ENCODE measurements around the gene AIG1.
"Not testable (repeated sequence)": the region's sequence is repeated elsewhere in the genome, so short reads cannot be mapped to it uniquely, and the experiment has no call there.

The AIG1 gene

DNA sequence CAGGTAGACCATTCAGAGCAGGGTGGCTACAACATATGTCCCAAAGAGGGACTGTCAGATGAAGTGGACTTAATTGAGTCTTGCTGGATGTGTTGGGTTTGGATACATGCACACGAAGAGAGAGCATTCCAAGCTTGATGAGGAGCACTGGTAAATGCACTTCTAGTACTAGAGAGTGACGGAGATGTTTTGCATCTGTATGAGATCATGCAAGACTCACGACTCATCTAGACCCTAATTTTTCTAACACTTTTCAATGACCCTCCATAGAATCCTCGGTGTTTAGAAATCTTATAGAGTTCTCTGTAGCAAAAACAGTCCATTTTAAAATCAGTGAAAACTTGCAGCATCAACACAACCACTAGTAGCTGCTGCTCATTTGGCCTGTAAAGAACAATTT lies 4.8 kb upstream of the AIG1 start:
- in situ Hi-C loops (cut with HindIII; ENCODE audit: low sequenced_read_pairs), result no loop called here

DNA sequence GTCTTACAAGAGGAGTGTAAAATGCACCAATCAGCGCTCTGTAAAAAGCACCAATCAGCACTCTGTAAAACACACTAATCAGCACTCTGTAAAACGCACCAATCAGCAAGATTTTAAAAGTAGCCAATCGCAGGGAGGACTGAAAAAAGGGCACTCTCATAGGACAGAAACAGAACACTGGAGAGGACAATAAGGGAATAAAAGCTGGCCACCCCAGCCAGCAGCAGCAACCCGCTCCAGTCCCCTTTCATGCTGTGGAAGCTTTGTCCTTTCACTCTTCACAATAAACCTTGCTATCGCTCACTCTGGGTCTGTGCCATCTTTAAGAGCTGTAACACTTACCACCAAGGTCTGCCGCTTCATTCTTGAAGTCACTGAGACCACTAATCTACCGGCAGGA lies 1.7 kb upstream of the AIG1 start:
- in situ Hi-C loops (cut with HindIII; ENCODE audit: low sequenced_read_pairs), result no loop called here

DNA sequence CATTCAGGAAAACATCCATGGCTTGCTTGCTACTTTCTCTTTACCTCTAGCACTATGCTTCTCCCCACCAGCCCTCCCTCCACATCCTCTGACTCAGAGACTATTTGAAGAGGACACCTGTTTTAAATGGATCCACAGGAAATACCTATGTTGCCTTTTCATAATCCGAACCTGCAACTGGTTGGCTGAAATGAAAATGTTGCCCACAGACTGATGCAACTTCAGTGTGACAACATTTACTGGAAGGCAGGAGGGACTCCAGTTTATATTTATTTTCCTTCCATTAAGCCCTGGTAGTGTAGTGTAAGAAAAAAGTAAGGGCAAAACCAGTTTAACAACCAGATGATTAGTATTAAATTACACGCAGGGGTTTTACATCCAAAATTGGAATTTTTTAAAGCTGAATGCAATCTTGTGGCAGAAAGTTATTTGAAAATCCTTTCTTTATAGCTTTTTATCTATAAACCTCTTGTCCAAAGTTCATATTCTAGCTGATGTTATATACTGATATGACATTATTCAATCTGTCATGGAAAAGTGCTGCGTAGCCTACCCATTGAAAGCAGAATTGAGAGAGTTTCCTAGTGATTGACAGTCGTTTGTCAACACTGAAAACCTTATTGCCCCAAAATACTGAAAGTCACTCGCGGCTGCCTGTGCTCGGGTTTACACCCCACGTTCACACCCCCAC lies 881 bp upstream of the AIG1 start:
- in situ Hi-C loops (cut with HindIII; ENCODE audit: low sequenced_read_pairs), result no loop called here

DNA sequence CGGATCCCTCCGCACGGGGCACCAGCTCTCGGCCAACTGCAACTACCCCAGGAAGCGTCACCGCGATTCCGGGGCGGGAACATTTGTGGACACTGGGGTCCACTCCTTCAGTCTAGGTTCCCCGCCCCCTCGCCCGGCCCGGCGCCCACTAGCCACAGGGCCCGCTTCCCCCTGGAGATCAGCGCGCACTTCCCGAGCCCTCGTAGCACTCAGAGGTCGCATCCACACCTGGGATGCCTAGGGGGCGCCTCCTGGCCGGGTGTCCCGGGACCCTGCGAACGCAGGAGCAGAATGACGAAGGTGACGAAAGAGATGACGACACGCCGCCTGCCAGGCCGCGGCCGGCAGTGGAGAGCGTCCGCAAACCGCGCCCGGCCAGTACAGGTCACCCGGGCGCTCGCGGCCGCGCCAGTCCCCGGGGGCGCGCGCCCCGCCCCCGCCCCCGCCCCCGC lies 309 bp upstream of the AIG1 start:
- in situ Hi-C loops (cut with HindIII; ENCODE audit: low sequenced_read_pairs), result no loop called here

DNA sequence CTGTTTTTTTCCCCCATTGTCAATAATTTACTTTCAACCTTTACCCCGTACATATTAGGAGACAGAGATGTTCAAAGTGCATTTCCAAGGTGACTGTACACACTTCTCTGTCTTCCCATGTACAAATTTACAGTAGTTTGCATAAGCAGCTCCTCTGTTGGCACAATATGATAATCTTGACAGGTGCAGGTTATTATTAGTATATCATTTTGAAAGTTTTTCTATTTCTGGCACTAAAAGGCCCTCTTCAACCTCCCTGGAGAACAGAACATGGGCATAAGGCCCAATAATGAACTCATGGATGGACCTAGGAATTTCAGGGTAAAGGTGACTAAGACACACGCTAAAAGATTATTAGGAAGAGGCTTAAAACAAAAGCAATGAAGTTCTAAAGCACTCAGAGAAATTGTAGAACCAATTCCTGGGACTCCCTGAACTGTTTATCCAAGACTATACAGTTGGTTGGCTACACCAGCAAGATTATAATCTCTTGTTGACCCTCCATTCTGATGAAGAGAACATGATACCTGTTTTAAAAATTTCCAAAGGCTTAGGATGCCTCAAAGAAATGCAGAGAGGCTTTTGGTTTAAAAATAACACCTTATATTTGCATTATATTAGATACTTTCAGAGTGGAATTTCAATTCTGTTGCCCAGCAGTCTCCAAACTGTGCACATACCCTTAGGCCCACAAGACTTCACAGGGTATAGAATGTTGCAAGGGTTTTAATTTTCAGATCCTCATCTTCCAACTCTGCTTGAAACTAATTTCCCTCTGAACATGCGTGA lies 1.1 kb downstream of the AIG1 start:
- in situ Hi-C loops (cut with HindIII; ENCODE audit: low sequenced_read_pairs), result no loop called here

DNA sequence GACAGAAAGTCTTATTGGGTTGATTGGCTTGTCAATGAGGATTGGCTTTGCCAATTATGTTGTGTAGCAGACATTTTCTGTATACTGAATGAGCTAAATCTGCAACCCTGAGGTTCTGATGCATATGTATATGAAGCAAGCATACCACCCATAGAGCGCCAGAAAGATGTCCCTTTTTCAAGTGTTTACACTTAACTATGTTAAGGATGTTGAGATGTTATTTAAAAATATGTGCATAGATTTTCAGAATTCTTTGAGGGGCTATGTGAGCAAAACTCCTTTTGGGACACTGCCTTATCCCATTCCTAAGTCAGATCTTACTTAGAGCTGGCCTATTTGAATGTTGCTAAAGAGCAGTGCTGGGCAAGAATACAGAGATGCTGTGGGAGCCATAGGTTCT lies 1.9 kb downstream of the AIG1 start:
- in situ Hi-C loops (cut with HindIII; ENCODE audit: low sequenced_read_pairs), result no loop called here

DNA sequence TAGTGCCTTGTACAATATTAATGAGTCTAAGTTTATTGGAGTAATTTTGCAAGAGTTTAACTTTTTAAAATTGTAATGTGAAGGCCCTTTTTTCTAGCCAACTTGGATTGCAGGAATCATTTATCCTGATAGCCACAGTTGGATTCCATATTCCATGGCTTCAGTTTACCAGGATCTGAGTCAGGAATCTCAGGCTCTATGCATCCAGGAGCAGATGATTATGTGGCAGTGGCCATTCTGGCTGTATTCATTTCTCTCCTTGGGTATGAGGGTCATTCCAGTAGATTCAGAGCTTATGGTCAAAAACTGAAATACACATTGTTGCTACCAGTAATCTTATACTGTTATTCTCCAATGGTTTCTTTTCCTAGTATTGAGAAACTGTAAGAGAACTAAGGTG lies 2.9 kb downstream of the AIG1 start:
- in situ Hi-C loops (cut with HindIII; ENCODE audit: low sequenced_read_pairs), result no loop called here

DNA sequence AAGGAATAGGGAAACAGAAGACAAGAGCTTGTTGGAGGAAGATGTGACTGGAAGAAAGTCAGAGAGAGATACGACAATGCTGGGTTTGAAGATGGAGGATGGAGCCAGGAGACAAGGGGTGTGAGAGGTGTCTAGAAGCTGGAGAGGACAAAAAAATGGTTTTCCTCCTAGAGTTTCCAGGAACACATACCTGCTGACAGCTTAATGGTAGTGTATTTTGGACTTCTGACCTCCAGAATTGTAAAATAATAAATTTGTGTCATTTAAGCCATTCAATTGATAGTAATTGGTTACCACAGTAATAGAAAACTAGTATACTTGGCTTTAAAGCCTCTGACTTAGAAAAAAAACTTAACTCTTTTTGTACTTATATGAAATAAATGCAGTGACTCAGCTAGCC lies 3.6 kb downstream of the AIG1 start:
- in situ Hi-C loops (cut with HindIII; ENCODE audit: low sequenced_read_pairs), result no loop called here

DNA sequence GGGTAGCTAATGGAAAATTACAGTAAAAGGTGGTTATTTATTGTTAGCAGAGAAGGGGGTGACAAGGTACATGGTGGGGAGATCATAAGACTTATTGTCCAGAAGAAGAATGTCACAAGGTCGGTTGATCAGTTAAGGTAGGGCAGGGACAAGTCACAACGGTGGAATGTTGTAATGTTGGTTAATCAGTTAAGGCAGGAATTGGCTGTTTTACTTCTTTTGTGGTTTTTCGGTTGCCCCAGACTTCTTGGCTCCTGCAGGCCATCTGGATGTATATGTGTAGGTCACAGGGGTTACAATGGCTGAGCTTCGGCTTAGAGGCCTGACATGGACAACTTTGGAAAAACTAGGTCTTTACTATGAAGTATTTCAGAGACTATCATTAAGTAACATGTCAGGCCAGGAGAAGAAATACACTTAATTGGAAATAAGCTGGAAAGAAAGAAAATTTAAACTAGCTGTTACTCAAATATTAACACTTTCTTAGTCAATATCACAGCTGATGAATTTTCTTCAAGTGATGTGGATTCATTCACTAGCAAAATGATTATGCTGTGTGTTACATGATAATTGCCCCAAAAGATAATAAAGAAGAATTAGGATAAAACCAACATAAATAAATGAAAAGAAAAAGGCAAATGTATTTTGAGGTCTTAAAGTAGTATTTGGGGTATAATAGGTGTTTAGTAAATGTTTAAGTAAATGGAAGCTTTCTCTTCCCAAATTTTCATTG lies 4.4 kb downstream of the AIG1 start:
- in situ Hi-C loops (cut with HindIII; ENCODE audit: low sequenced_read_pairs), result no loop called here

DNA sequence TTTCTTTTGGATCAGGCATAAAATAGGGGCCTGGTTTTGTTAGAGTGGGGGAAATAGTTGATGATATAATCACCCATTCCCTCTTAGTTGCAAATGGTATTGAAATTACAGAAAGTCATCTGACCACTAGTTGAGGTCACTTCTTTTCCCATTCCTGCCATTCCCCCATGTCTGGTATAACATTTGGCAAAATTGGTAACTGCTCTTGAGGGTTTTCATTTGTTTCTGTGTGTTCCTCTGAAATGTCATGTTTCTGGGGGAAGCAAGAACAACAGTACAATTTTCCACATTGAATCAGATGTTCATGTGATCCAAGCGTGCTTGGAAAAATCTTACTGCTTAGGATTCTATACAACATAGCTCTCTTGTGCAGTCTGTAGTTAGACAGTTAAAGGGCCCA lies 7.3 kb downstream of the AIG1 start:
- in situ Hi-C loops (cut with HindIII; ENCODE audit: low sequenced_read_pairs), result no loop called here

DNA sequence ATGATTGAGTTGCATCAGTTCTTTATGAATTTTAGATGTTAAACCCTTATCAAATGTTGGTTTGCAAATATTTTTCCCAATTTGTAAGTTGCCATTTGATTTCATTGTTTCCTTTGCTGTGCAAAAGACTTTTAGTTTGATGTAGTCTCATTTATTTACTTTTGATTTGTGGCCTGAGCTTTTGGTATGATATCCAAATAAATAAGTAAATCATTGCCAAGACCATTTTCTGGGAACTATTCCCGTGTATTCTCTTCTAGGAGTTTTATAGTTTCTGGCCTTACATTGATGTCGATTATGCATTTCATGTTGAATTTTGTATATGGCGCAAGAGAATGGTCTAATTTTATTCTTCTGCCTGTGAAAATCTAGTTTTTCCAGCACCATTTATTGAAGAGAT lies 13.4 kb downstream of the AIG1 start:
- in situ Hi-C loops (cut with HindIII; ENCODE audit: low sequenced_read_pairs), result no loop called here

DNA sequence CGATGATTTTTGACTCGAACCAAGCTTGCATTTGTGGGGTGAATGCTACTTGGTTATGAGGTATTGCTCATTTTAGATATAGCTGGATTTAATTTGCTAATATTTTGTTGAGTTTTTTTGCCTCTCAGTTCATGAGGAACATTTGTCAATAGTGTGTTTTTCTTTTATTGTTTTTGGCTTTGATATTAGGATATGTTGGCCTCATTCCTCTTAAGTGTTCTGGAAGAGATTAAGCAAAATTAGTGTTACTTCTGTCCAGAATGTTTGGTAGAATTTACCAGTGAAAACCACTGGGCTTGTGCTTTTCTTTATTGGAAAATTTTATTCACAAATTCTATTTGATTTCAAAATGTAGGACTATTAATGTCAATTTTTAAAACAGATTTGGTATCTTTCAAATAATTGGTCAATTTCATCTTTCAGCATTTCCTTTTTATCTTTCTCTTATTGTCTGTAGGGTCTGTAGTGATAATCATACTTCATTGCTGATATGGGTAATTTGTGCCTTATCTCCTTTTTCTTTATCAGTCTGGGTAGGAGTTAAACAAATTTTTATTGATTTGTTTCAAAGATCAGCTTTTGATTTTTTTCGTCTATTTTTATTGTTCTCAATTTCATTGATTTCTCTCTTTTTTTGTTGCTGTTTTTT lies 14.1 kb downstream of the AIG1 start:
- in situ Hi-C loops (cut with HindIII; ENCODE audit: low sequenced_read_pairs), result no loop called here

DNA sequence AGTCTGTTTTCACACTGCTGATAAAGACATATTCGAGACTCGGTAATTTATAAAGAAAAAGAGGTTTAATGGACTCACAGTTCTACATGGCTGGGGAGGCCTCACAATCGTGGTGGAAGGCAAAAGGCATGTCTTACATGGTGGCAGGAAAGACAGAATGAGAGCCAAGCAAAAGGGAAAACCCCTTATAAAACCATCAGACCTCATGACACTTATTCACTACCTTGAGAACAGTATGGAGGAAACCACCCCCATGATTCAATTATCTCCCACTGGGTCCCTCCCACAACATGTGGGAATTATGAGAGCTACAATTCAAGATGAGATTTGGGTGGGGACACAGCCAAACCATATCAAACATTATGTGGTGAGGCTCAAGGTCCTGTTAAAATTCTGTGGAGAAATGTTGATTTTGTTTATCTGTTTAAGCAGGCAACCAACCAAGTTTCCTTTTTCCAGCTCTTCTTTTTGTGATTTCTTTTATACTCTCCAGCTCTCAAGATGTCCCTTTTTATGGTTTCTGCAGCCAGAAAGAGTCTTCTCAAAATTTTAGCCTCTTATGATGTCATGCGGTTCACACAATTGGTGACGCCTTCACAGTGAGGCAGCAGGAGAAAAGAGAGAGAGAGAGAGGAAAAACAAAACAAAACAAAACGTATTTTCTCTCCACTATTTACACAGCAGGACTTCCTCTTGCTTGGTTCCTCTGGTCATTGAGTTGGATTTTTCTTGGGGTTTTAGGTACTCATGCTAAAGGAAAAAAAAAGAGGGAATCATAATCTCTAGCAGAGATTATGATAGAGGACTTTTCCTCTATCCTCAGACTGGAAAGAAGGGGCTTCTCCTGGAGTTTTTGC lies 18.0 kb downstream of the AIG1 start:
- in situ Hi-C loops (cut with HindIII; ENCODE audit: low sequenced_read_pairs), result no loop called here

DNA sequence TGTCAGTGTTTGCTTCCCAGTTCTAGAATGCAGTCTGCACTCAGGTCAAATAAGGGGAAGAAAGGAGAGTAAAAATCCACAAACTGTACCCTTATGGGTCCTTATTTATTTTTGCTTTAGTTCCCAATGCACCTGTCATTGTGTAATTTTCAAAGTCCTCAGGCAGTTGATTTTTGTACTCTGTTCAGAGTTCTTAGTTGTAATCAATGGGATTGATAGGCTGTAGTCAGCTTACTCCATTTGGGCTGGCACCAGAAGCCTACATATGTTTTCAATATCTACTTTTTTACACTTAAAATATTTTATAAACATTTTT lies 18.6 kb downstream of the AIG1 start:
- in situ Hi-C loops (cut with HindIII; ENCODE audit: low sequenced_read_pairs), result no loop called here

DNA sequence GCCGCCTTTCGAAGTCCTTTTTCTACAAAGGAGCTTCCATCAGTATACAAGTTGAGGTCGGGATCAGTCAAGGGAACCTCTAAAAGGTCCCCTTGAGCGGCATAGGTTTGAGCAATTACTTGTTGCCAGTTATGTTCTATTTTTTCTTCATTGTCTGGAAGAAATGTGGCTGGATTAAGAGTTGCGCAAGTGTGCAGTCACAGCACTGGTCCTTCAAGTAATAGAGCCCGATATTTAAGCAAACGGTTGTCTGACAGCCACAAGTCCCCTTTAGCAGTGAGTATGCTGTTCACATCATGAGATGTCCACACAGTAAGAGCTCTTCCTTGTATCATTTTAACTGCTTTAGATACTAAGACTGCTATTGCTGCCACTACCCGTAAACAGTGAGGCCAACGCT lies 21.6 kb downstream of the AIG1 start:
- in situ Hi-C loops (cut with HindIII; ENCODE audit: low sequenced_read_pairs), result not testable (repeated sequence)

DNA sequence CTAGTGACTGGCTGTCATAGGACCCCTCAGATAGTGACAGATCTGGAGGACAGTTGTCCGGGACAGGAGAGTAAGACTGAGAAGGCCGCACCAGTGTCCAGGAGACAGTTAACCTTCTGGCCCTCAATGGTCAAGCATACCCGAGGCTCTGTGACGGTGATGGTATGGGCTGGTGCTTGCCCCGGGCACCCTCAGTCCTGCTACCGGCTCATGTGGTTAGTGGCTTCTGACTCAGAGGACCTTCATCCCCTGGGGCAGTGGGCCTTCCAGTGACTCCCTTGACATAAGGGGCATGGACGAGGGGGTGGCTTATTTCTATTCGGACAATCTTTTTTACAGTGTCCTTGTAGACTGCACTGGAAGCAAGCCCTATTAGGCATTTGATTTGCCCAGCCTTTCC lies 23.3 kb downstream of the AIG1 start:
- in situ Hi-C loops (cut with HindIII; ENCODE audit: low sequenced_read_pairs), result not testable (repeated sequence)

DNA sequence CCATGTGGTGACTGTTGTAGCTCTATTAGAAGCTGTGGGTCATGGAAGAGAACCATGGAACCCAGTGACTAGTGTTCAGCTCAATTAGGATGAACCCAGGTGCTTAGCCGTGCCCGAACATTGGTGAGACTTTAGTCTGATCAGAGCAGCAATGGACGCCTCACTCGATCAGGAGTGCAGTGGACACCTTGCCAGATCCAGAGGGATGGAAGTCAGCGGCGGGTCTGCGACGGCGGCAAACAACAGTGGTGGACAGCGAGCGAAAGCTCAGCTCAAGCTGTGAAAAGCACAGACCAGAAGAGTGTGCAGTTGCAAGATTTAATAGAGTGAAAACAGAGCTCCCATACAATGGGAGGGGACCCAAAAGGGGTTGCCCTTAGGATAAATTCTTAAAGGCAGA lies 26.6 kb downstream of the AIG1 start:
- in situ Hi-C loops (cut with HindIII; ENCODE audit: low sequenced_read_pairs), result not testable (repeated sequence)

DNA sequence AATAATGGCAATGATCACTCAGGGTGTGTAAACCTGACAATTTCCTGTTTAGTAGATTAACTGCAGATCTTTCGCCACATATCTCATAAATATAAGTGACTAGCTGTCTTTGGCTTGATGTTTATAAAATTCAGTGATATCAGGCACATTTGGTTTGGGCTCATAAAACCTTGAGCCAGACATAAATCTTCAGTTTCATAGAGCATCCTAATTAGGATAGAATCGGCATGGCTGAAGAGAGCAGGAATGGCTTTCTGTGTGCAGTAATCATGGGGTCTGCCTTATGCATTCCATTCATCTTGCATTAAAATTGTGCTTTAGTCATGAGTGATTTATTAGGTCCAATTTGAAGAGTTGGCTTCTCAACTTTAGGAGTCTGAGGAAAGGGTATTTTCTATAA lies 27.2 kb downstream of the AIG1 start:
- in situ Hi-C loops (cut with HindIII; ENCODE audit: low sequenced_read_pairs), result no loop called here

DNA sequence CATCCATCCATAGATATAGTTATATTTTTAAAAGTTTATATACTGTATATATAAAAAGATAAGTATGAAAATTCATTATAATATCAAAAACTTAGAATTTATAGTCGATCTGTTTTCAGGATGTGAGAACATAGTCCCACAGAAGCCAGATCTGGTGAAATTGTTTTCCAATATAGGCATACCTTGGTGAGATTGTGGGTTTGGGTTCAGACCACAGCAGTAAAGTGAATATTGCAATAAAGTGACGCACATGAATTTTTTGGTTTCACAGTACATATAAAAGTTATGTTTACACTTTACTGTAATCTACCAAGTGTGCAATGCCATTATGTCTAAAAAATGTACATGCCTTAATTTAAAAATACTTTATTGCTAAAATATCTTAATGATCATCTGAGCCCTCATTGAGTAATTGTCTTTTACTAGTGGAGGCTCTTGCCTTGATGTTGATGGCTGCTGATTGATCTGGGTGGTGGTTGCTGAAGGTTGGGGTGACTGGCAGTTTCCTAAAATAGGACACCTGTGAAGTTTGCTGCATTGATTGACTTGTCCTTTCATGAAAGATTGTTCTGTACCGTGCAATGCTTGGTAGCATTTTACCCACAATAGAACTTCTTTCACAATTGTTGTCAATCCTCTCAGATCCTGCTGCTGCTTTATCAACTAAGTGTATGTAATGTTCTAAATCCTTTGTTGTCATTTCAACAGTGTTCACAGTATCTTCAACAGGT lies 29.8 kb downstream of the AIG1 start:
- in situ Hi-C loops (cut with HindIII; ENCODE audit: low sequenced_read_pairs), result no loop called here

DNA sequence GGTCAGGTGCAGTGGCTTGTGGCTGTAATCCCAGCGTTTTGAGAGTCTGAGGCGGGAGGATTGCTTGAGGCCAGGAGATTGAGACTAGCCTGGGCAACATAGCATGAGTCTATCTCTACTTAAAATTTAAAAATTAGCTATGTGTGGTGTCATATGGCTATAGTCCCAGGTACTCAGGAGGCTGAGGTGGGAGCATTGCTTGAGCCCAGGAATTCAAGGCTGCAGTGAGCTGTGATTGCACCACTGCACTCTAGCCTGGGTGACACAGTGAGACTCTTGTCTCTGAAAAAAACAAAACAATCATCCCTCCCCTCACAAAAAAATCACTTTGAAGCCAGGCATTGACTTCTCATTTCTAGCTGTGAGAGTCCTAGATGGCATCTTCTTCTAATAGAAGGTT lies 32.1 kb downstream of the AIG1 start:
- in situ Hi-C loops (cut with HindIII; ENCODE audit: low sequenced_read_pairs), result no loop called here

All from DLD1 (cell line).